ENCODE measurements around the gene LRMDA. TPM values are rescaled to one million over a fixed set of nuclear protein-coding genes. Genes with fewer than 3 reads are reported as not detected.

The LRMDA gene
- total RNA-seq, 2 experiments from 2014 or later: not detected

- peaks cover 45% of the 10 kb centered on the region for H3K27me3 Mint-ChIP-seq (ENCODE audit: low read depth)
- H3K27ac Mint-ChIP-seq: no peak overlapping the region
- no peaks in the 10 kb centered on the region for H3K9me3 Mint-ChIP-seq
- no peak overlapping the region for H3K4me3 Mint-ChIP-seq
- H3K4me1 Mint-ChIP-seq (ENCODE audit: low read depth): peaks cover 18% of the 10 kb centered on the region
- no peaks in the 10 kb centered on the region for H3K36me3 Mint-ChIP-seq (ENCODE audit: low read depth)
- CTCF ChIA-PET: interaction anchor here (0.7 kb wide), 1 partner anchor 1715 kb away, joined by 3 read pairs; no protein-coding TSS in a partner anchor
- intact Hi-C loops (cut with micrococcal nuclease): loop anchor here (2.0 kb wide), 1 partner anchor 913 kb away; no protein-coding TSS in a partner anchor
- DNase-seq: no peak
Observed at GRCh38 chr10:75397496-75398199, 33.8 kb upstream of the LRMDA start.

GRCh38 chr10:75398200-75398691 is 33.2 kb upstream of the LRMDA start:
- no peak overlapping the region for H3K27ac Mint-ChIP-seq
- H3K27me3 Mint-ChIP-seq (ENCODE audit: low read depth): peaks cover 48% of the 10 kb centered on the region
- CTCF ChIA-PET: interaction anchor here (0.7 kb wide), 1 partner anchor 1714 kb away, joined by 3 read pairs; no protein-coding TSS in a partner anchor
- H3K4me3 Mint-ChIP-seq: no peak overlapping the region
- no peaks in the 10 kb centered on the region for H3K9me3 Mint-ChIP-seq
- H3K36me3 Mint-ChIP-seq (ENCODE audit: low read depth): no peaks in the 10 kb centered on the region
- intact Hi-C loops (cut with micrococcal nuclease): no loop called here
- H3K4me1 Mint-ChIP-seq (ENCODE audit: low read depth): peaks cover 23% of the 10 kb centered on the region
- DNase-seq: no peak

- no peak for DNase-seq
- no peak overlapping the region for H3K27ac Mint-ChIP-seq
- CTCF ChIA-PET: interaction anchor here (1.3 kb wide), 1 partner anchor 12 kb away, joined by 3 read pairs; no protein-coding TSS in a partner anchor
- no peaks in the 10 kb centered on the region for H3K9me3 Mint-ChIP-seq
- intact Hi-C loops (cut with micrococcal nuclease): no loop called here
- H3K27me3 Mint-ChIP-seq (ENCODE audit: low read depth): peaks cover 51% of the 10 kb centered on the region
- no peak overlapping the region for H3K4me3 Mint-ChIP-seq
- H3K36me3 Mint-ChIP-seq (ENCODE audit: low read depth): no peaks in the 10 kb centered on the region
- peaks cover 27% of the 10 kb centered on the region for H3K4me1 Mint-ChIP-seq (ENCODE audit: low read depth)
Observed at GRCh38 chr10:75398692-75399460, 32.5 kb upstream of the LRMDA start.

GRCh38 chr10:75399461-75400162 is 31.8 kb upstream of the LRMDA start:
- intact Hi-C loops (cut with micrococcal nuclease): loop anchor here (1.0 to 5.0 kb wide), 4 partner anchors 528 to 1586 kb away; no protein-coding TSS in a partner anchor

GRCh38 chr10:75400163-75400770 is 31.2 kb upstream of the LRMDA start:
- Mint-ChIP-seq H3K27ac (no peak overlapping the region), H3K9me3 (no peaks in the 10 kb centered on the region), H3K4me1 (ENCODE audit: low read depth) (peaks cover 25% of the 10 kb centered on the region), H3K27me3 (ENCODE audit: low read depth) (peaks cover 49% of the 10 kb centered on the region), H3K36me3 (ENCODE audit: low read depth) (no peaks in the 10 kb centered on the region), H3K4me3 (peak overlapping the region; percentile 63)
- no peak for DNase-seq
- intact Hi-C loops (cut with micrococcal nuclease): loop anchor here (1.0 to 5.0 kb wide), 4 partner anchors 527 to 1585 kb away; no protein-coding TSS in a partner anchor
- CTCF ChIA-PET: interaction anchor here (0.7 to 1.3 kb wide), 3 partner anchors 13 to 229 kb away, joined by 3 read pairs; no protein-coding TSS in a partner anchor

More at GRCh38 chr10:75399461-75400162, 31.8 kb upstream of the LRMDA start:
- no peaks in the 10 kb centered on the region for H3K36me3 Mint-ChIP-seq (ENCODE audit: low read depth)
- peaks cover 30% of the 10 kb centered on the region for H3K4me1 Mint-ChIP-seq (ENCODE audit: low read depth)
- DNase-seq: peak; percentile 65
- no peaks in the 10 kb centered on the region for H3K9me3 Mint-ChIP-seq
- H3K27me3 Mint-ChIP-seq (ENCODE audit: low read depth): peaks cover 50% of the 10 kb centered on the region
- CTCF ChIA-PET: interaction anchor here (0.7 to 1.3 kb wide), 3 partner anchors 12 to 230 kb away, joined by 3 read pairs; no protein-coding TSS in a partner anchor
- no peak overlapping the region for H3K27ac Mint-ChIP-seq
- peak overlapping the region; percentile 63 for H3K4me3 Mint-ChIP-seq

GRCh38 chr10:75400771-75401568 is 30.5 kb upstream of the LRMDA start:
- intact Hi-C loops (cut with micrococcal nuclease): loop anchor here (1.0 to 5.0 kb wide), 4 partner anchors 526 to 1584 kb away; no protein-coding TSS in a partner anchor
- H3K4me1 Mint-ChIP-seq (ENCODE audit: low read depth): peaks cover 25% of the 10 kb centered on the region
- no peak overlapping the region for H3K27ac Mint-ChIP-seq
- peak; percentile 25 for DNase-seq
- H3K4me3 Mint-ChIP-seq: peak overlapping the region; percentile 63
- CTCF ChIA-PET: interaction anchor here (1.4 to 1.7 kb wide), 2 partner anchors 29 to 165 kb away, joined by 3 to 4 read pairs; partner anchors contain the start of gene COMTD1
- peaks cover 50% of the 10 kb centered on the region for H3K27me3 Mint-ChIP-seq (ENCODE audit: low read depth)
- no peaks in the 10 kb centered on the region for H3K36me3 Mint-ChIP-seq (ENCODE audit: low read depth)
- H3K9me3 Mint-ChIP-seq: no peaks in the 10 kb centered on the region

- H3K9me3 Mint-ChIP-seq: no peaks in the 10 kb centered on the region
- DNase-seq: peak; percentile 67
- H3K4me1 Mint-ChIP-seq (ENCODE audit: low read depth): peaks cover 25% of the 10 kb centered on the region
- H3K27ac Mint-ChIP-seq: no peak within 1 kb of the TSS
- H3K27me3 Mint-ChIP-seq (ENCODE audit: low read depth): peaks cover 59% of the 10 kb centered on the region
- CTCF ChIA-PET: interaction anchor here (1.4 to 1.7 kb wide), 2 partner anchors 28 to 166 kb away, joined by 3 to 4 read pairs; partner anchors contain the start of gene COMTD1
- intact Hi-C loops (cut with micrococcal nuclease): loop anchor here (2.0 to 5.0 kb wide), 3 partner anchors 107 to 901 kb away; no protein-coding TSS in a partner anchor
- no peaks in the 10 kb centered on the region for H3K36me3 Mint-ChIP-seq (ENCODE audit: low read depth)
- peak within 1 kb of the TSS; percentile 77 for H3K4me3 Mint-ChIP-seq
Observed at GRCh38 chr10:75401569-75402485, 29.6 kb upstream of the LRMDA start, which contains the start of gene ZNF503. TSS of gene ZNF503 (minus strand) at chr10:75401764. CDS start at chr10:75401419, 345 bp downstream.

- Mint-ChIP-seq H3K4me3 (peak overlapping the region; percentile 77), H3K36me3 (ENCODE audit: low read depth) (no peaks in the 10 kb centered on the region), H3K4me1 (ENCODE audit: low read depth) (peaks cover 29% of the 10 kb centered on the region), H3K27ac (no peak overlapping the region), H3K27me3 (ENCODE audit: low read depth) (peaks cover 63% of the 10 kb centered on the region), H3K9me3 (no peaks in the 10 kb centered on the region)
- CTCF ChIA-PET: interaction anchor here (1.7 kb wide), 1 partner anchor 27 kb away, joined by 4 read pairs; no protein-coding TSS in a partner anchor
- DNase-seq: no peak
- intact Hi-C loops (cut with micrococcal nuclease): loop anchor here (2.0 to 5.0 kb wide), 2 partner anchors 108 to 525 kb away; no protein-coding TSS in a partner anchor
Observed at GRCh38 chr10:75402486-75403143, 28.8 kb upstream of the LRMDA start.

- no peaks in the 10 kb centered on the region for H3K9me3 Mint-ChIP-seq
- H3K27me3 Mint-ChIP-seq (ENCODE audit: low read depth): peaks cover 63% of the 10 kb centered on the region
- H3K27ac Mint-ChIP-seq: no peak overlapping the region
- H3K4me3 Mint-ChIP-seq: peak overlapping the region; percentile 77
- peaks cover 31% of the 10 kb centered on the region for H3K4me1 Mint-ChIP-seq (ENCODE audit: low read depth)
- CTCF ChIA-PET: no interaction called here
- intact Hi-C loops (cut with micrococcal nuclease): loop anchor here (2.0 to 5.0 kb wide), 2 partner anchors 109 to 524 kb away; no protein-coding TSS in a partner anchor
- no peak for DNase-seq
- H3K36me3 Mint-ChIP-seq (ENCODE audit: low read depth): no peaks in the 10 kb centered on the region
Observed at GRCh38 chr10:75403144-75403938, 28.1 kb upstream of the LRMDA start.

Measured in activated naive CD4-positive, alpha-beta T cell treated with anti-CD3 and anti-CD28 coated beads for 36 hours (primary cell).